Ammon's horn (tissue), 1 donor: ENCODE results near the gene OLFM1.
A peak's percentile ranks its signal among the peaks of the same experiment; 100 is the strongest.

Source experiments
- DNase-seq: peaks from one replicate; pipeline ENCODE4 v3.0.0-alpha.2; 2016; ENCODE audit warnings: low spot score

The OLFM1 gene

GRCh38 chr9:135076876-135077430, 10.5 kb upstream of the OLFM1 start:
- DNase-seq = no peak

GRCh38 chr9:135077497-135078200, 9.8 kb upstream of the OLFM1 start:
- no peak for DNase-seq

DNA sequence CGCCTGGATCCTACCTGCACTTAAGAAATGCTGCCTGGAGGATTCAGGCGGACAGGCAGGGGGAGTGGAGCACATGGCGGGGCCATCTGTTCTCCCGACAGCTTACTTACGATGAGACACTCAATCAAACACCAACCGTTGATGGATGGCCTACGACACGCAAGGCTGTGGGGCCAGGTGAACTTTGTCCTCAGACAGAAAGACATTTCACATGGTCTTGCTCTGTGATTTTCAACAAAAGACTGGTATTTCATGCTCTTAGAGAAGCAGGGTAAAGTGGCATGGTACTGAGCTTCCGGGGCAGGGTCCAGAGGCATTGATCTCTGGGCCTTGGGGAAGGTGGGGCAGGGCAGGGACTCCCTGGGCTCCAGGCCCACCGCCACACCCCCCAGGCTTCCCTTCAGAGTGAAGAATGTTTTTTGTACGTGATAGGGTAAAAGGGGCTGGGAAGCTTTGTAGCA, 9.1 kb upstream of the OLFM1 start:
- no peak for DNase-seq

DNA sequence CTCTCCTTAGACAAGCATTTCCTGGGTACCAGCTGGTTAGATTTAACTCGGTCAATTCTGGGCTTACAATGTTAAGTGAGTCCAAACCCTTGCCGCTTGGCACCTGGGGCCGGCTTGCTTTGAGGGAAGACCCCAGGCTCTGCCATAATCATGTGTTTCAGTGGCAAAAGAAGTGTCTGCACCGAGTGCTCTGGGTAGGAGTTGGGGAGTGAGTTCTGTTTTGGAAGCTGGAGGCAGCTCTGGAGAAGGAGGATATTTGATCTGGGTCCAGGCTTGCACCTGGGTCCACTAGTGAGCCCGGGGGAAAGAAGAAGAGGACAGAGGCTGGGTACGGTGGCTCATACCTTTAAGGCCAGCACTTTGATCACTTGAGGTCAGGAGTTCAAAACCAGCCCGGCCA, 8.4 kb upstream of the OLFM1 start:
- DNase-seq = no peak

DNA sequence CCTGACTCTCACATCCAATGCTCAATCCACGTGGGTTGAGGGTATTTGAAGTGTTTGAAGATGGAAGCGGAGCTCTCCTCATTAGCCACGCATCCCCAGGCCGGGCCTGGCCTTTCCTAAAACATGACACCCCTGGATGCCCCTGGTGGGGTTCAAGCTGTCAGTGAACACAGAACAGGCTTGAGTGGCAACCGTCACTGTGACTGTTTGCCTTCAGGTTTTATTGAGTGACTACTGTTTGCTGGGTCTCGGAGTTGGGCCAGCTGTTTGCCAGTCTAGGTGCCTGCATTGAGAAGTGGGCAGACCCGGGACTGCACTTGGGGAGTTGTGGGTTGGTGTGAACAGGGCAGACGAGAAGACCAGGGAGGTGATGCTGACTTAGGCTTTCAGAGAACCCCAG, 7.8 kb upstream of the OLFM1 start:
- no peak for DNase-seq

GRCh38 chr9:135080286-135081263, 6.9 kb upstream of the OLFM1 start:
- no peak for DNase-seq

DNA sequence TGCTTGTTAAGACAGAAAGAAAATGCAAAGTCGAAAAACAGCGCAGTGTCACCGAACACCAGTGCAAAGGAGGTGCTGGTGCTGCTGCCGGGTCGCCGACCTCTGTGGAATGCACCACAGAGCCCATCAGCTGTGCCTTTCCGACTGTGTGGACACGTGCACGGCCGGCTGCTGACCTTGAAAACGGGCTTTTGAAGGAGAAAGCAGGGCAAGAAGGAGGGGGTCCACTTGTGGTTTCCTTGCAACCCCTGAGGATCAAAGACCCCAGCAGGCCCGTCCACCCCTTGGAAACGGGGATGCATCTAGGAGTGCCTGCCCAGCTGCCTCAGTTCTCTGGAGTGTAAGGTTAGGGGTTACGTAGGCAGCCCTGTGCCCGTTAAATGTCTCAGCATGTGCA, 6.2 kb upstream of the OLFM1 start:
- DNase-seq = no peak

DNA sequence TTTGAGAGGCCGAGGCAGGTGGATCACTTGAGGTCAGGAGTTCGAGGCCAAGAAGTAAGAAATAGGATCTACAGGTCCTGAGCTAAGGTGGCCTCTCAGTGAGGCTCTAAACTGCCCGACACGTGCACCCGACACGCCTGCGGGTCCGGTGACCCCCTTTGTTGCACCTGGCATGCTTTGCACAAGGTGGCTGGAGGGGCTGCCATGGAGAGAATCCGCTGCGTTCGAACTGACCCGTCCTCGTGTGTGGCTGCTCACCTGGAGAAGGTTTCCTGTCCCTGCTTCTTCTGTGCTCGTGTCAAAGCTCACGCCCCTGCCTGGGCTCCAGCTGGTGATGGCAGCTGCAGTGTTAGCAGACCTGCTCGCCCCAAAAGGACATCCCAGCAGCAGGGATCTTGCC, 5.7 kb upstream of the OLFM1 start:
- DNase-seq = no peak

DNA sequence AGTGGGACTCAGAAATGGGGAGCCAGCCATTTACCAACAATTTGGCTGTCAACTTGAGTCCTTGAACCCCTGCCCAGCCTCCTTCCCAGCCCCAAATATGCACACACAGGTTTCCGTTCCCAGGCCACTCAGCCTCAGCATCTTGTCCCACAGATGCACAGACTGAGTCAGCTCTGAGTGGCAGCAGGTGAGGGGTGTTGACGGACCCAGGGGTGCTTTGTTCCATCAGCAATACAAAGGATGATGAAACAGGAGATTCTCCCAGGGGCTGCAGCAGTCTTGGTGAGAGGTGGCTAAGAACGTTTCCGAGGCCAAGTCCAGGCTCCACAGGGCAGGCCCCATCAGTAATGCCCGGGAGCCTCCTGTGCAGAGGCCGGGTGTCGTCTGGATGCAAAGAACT, 4.9 kb upstream of the OLFM1 start:
- DNase-seq = no peak

- no peak for DNase-seq
Measured at GRCh38 chr9:135083241-135083810, 4.1 kb upstream of the OLFM1 start.

GRCh38 chr9:135083831-135084230, 3.6 kb upstream of the OLFM1 start:
- DNase-seq = no peak

DNA sequence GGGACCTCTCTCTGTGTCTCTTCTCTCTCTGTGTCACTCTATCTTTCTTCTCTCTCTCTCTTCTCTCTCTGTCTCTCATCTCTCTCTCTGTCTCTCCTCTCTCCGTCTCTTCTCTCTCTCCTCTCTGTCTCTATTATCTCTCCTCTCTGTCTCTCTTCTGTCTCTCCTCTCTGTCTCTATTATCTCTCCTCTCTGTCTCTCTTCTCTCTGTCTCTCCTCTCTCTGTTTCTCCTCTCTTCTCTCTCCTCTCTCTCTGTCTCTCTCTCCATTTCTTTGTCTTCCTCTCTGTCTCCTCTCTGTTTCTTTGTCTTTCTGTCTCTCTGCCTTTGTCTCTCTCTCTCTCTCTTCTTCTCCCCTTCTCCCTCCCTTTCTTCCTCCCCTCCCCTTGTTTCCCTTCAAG, 3.2 kb upstream of the OLFM1 start:
- no peak for DNase-seq

- no peak for DNase-seq
Measured at GRCh38 chr9:135084881-135085760, 2.3 kb upstream of the OLFM1 start.

DNA sequence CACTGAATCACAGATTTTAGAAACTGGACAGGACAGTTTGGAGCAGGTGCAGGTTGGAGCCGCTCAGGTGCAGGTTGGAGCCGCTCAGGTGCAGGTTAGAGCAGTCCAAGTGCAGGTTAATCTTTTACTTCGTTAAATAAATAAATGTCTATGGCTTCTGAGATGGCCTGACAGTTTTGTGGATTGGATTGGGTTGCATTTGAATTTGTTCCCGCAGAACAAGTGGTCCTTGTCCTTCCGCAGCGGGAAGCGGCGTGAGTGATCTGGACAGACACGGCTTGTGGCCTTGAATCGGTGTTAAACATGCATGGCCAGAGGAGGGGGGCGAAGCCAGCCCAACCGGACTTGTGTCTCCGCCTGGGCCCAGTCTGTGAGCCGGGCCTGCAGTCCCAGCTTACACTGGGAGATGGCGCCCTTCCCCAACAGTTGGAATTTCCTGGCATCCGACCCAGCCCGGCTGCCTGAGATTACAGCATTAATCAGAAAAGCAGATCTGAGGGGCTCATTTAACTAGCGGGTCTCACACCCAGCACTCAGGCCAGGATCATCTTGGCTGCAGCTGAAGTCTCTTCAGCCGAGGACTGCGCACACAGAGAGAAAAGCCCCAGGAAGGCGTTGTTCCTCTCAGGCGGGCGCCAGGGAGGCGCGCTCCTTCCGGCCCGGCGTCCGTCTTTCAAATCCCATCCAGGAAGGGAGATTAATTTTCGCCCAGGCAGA, 1.5 kb upstream of the OLFM1 start:
- peak; percentile 88 for DNase-seq

- no peak for DNase-seq
Measured at GRCh38 chr9:135086597-135087488, 625 bp upstream of the OLFM1 start.

DNA sequence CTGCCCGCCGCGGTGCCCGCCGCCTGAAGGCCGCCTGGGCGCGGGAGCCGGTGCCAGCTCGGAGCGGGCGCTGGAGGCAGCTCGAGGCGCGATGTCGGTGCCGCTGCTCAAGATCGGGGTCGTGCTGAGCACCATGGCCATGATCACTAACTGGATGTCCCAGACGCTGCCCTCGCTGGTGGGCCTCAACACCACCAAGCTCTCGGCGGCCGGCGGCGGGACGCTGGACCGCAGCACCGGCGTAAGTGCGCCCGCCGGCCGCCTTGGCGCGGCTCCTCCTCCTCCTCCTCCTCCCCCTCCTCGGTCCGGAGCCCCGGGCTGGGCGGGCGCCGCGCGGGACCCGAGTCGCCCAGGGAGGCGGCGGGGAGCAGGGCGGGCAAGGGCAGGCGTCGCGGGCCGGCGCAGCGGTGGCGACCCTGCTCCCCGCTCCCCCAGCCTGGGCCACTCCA, 455 bp downstream of the OLFM1 start:
- DNase-seq = no peak

DNA sequence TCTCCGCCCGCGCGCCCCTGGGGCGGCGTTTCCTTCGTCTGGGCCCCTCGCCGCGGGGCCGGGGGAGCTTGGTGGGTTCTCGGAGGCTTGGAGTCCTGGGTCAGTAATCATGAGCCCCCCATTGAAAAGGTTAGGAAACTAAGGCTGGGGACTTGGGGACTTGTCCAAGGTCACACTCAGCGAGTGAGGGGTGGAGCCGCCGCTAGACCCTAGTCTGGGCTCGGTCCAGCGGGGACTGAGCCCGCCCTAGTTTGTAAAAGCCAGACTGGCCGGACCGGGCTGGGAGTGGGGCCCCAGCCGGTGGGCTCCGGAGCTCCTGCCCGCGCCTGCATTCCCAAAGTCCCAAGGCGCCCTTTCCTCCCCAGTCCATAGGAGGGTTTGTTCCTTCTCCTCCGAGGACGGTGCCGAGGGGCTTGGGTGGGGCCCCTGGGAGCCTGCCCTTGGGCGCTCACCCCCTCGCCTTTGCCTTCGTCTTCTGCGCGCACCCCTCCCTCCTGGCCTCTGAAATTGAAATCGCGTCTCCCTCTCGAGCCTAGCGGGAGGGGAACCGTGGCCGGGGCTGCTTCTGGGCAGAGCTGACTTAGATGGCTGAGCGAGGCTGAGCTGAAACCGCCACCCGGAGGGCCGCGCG, 995 bp downstream of the OLFM1 start:
- no peak for DNase-seq

DNA sequence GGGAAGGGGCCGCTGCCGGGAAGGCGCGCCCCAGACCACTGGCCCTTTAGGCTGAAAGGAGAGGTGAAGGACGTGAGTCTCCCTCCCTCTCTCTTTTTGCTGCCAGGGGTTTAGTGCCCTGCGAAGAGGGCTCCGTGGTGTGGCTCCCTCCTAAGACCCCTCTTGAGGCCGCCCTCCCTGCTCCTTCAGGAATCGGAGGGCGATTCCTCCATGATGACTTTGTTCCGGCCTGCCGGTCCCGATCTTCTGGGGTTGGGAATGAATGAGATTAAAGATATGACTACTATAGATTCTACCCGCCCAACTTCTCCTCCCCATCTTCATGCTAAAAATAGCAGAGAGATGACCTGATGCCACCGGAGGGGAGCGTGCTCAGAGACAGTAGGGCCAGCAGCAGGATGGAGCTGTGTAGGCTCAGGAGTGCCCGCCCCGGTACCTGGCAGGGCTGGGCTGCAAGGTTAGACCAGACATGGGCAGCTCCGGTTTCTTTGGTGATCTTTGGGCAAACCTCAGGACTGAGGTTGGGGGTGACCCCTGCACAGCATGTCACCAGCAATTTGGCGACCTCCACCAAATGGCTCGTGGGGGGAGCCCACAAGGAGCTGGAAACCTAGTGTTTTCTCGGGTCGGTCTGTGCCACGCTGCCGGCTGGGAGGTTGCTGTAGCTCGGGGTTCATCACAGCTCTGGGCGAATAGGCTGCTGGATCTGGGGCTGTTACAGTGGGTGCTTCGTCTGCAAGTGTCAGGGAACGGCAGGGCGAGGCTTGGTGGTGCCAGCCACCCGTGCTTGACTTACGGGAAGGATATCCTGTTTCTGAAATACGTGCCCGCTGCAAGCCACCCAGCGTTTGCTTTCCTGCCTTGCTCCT, 1.7 kb downstream of the OLFM1 start:
- no peak for DNase-seq
